Measurements from ENCODE around the gene CDH13.
A peak's percentile ranks its signal among the peaks of the same experiment; 100 is the strongest.

CDH13 gene

GRCh38 chr16:82792693-82793092 lies 165.9 kb downstream of the CDH13 start:
- ATAC-seq (no peak), DNase-seq (no peak)

- no peak for DNase-seq
- ATAC-seq: no peak
Observed at GRCh38 chr16:82793528-82794245, 166.9 kb downstream of the CDH13 start.

- no peak for DNase-seq
- ATAC-seq: no peak
Observed at GRCh38 chr16:82796047-82796446, 169.3 kb downstream of the CDH13 start.

- DNase-seq (peak; percentile 5), ATAC-seq (peak; percentile 66)
Observed at GRCh38 chr16:82801361-82801760, 174.6 kb downstream of the CDH13 start.

GRCh38 chr16:82805866-82806265 lies 179.1 kb downstream of the CDH13 start:
- DNase-seq (no peak), ATAC-seq (no peak)

- ATAC-seq (no peak), DNase-seq (no peak)
Observed at GRCh38 chr16:82807311-82807710, 180.5 kb downstream of the CDH13 start.

- no peak for DNase-seq
- ATAC-seq: no peak
Observed at GRCh38 chr16:82808036-82808435, 181.3 kb downstream of the CDH13 start.

GRCh38 chr16:82810077-82810476 lies 183.3 kb downstream of the CDH13 start:
- ATAC-seq (no peak), DNase-seq (no peak)

- DNase-seq (no peak), ATAC-seq (no peak)
Observed at GRCh38 chr16:82814059-82814458, 187.3 kb downstream of the CDH13 start.

GRCh38 chr16:82819286-82819685 lies 192.5 kb downstream of the CDH13 start:
- no peak for ATAC-seq
- no peak for DNase-seq

GRCh38 chr16:82820855-82821254 lies 194.1 kb downstream of the CDH13 start:
- ATAC-seq (no peak), DNase-seq (no peak)

- ATAC-seq (no peak), DNase-seq (no peak)
Observed at GRCh38 chr16:82824408-82824807, 197.6 kb downstream of the CDH13 start.

- ATAC-seq (no peak), DNase-seq (no peak)
Observed at GRCh38 chr16:82829301-82829700, 202.5 kb downstream of the CDH13 start.

GRCh38 chr16:82830944-82831343 lies 204.2 kb downstream of the CDH13 start:
- DNase-seq (no peak), ATAC-seq (no peak)

GRCh38 chr16:82832821-82833220 lies 206.1 kb downstream of the CDH13 start:
- no peak for DNase-seq

GRCh38 chr16:82833378-82833993 lies 206.7 kb downstream of the CDH13 start:
- no peak for DNase-seq
- no peak for ATAC-seq

More at GRCh38 chr16:82832821-82833220, 206.1 kb downstream of the CDH13 start:
- ATAC-seq: no peak

GRCh38 chr16:82834151-82834815 lies 207.5 kb downstream of the CDH13 start:
- no peak for DNase-seq

GRCh38 chr16:82835487-82836155 lies 208.9 kb downstream of the CDH13 start:
- no peak for DNase-seq

More at GRCh38 chr16:82834151-82834815, 207.5 kb downstream of the CDH13 start:
- ATAC-seq: no peak

GRCh38 chr16:82841108-82841507 lies 214.3 kb downstream of the CDH13 start:
- no peak for ATAC-seq
- no peak for DNase-seq

More at GRCh38 chr16:82835487-82836155, 208.9 kb downstream of the CDH13 start:
- ATAC-seq: no peak

- DNase-seq (no peak), ATAC-seq (no peak)
Observed at GRCh38 chr16:82843606-82844271, 217.0 kb downstream of the CDH13 start.

- DNase-seq (no peak), ATAC-seq (no peak)
Observed at GRCh38 chr16:82845116-82845515, 218.3 kb downstream of the CDH13 start.

- DNase-seq: no peak
- ATAC-seq: no peak
Observed at GRCh38 chr16:82846806-82847205, 220.0 kb downstream of the CDH13 start.
